ENCODE data around the gene ERCC5. TPM values are rescaled to one million over a fixed set of nuclear protein-coding genes. Genes with fewer than 3 reads are reported as not detected.
A peak's percentile ranks its signal among the peaks of the same experiment; 100 is the strongest.

The ERCC5 gene
- total and polyA plus RNA-seq, 9 of the 15 experiments (the other 6 are each of a cell fraction or from before 2014, with no cell fraction given), result 7.4 to 43.1 (median 33.9) TPM

- TF ChIP-seq RBM22 (IDR thresholded peaks at IDR 0.05; ENCODE audit: low read depth, low read length, poor library complexity, severe bottlenecking) (no peak), ZNF780A (CRISPR knock-in tag; IDR thresholded peaks at IDR 0.05) (no peak), MEF2A (IDR thresholded peaks at IDR 0.05; ENCODE audit: control insufficient read depth, low read depth, low read length) (no peak), ZC3H8 (IDR thresholded peaks at IDR 0.05) (no peak), ZNF133 (CRISPR knock-in tag; IDR thresholded peaks at IDR 0.05) (no peak), ZEB2 (IDR thresholded peaks at IDR 0.05) (no peak), HOXB6 (CRISPR knock-in tag; IDR thresholded peaks at IDR 0.05; ENCODE audit: borderline replicate concordance) (no peak), JUNB (CRISPR knock-in tag; conservative IDR thresholded peaks at IDR 0.05) (no peak), CBX1 (IDR thresholded peaks at IDR 0.05; ENCODE audit: low read depth) (no peak), HOMEZ (CRISPR knock-in tag; IDR thresholded peaks at IDR 0.05) (no peak), U2AF1 (optimal IDR thresholded peaks at IDR 0.05; ENCODE audit: low read depth, low read length) (no peak), FOXA1 (IDR thresholded peaks at IDR 0.05; ENCODE audit: borderline replicate concordance) (no peak), FOXM1 (IDR thresholded peaks at IDR 0.05; ENCODE audit: low read depth) (peak; percentile 38; the same call in 1 of the 2 replicates), FOXM1 (CRISPR knock-in tag; IDR thresholded peaks at IDR 0.05; ENCODE audit: low read depth) (no peak), E2F8 (IDR thresholded peaks at IDR 0.05; ENCODE audit: low read depth, partially characterized antibody) (peak; percentile 92), ZNF830 (CRISPR knock-in tag; IDR thresholded peaks at IDR 0.05) (no peak), ZNF740 (CRISPR knock-in tag; IDR thresholded peaks at IDR 0.05) (0 out of 2 replicates have a peak, but pooled peaks have one; percentile 44), ZNF740 (tag; IDR thresholded peaks at IDR 0.05) (no peak), KDM4B (IDR thresholded peaks at IDR 0.05; ENCODE audit: borderline replicate concordance in 2 of 2, low read depth in 1 of 2) (no peak; a peak in 1 of 4 replicates), POLR3A (IDR thresholded peaks at IDR 0.05; ENCODE audit: borderline replicate concordance, extremely low read depth, insufficient read depth, insufficient read length) (no peak), SIN3B (IDR thresholded peaks at IDR 0.05; ENCODE audit: low read depth) (peak; percentile 89), TAF15 (IDR thresholded peaks at IDR 0.05; ENCODE audit: low read depth, low read length) (no peak), MYC (IDR thresholded peaks at IDR 0.05; ENCODE audit: low read depth, low read length) (peak; percentile 75), MYC (CRISPR knock-in tag; IDR thresholded peaks at IDR 0.05; ENCODE audit: borderline replicate concordance, low read depth) (no peak)
These were observed at the start of gene ERCC5 (continued) for GRCh38 chr13:102845630-102846260.

All from K562 (cell line).